HG03135 (cell line): Measurements from ENCODE around the gene SLC11A2.
"Not testable (repeated sequence)": the region's sequence is repeated elsewhere in the genome, so short reads cannot be mapped to it uniquely, and the experiment has no call there.

Experiments used
- ATAC-seq: cut with Tn5 transposase; IDR thresholded peaks from one replicate; pipeline ENCODE4 v1.9.1; 2021; ENCODE audit warnings: mild to moderate bottlenecking, moderate library complexity; ENCODE audit not compliant: unreplicated experiment

The SLC11A2 gene

DNA sequence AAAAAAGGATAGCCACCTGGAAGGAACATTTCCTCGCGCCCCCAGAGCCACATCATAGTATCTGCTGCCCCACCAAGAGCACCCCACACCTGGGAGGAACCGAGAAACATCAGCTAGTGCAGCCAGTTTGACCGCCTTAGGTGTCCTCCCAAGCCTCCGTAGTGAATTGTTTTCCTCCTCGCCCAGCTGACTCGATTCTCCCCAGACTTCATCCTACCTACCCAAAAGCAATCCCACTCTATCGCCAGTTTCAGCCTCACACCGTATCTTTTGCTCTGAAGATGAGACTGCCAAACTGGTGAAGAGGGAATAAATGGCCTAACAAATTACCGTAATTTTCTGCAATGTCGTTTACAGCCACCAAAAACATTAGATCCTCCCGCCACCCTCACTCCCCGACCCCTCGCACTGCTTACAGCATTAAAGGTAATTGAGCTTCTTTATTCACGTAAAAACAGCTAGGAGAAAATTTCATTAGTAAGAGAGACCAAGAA, 1.2 kb upstream of the SLC11A2 start:
- no peak for ATAC-seq

DNA sequence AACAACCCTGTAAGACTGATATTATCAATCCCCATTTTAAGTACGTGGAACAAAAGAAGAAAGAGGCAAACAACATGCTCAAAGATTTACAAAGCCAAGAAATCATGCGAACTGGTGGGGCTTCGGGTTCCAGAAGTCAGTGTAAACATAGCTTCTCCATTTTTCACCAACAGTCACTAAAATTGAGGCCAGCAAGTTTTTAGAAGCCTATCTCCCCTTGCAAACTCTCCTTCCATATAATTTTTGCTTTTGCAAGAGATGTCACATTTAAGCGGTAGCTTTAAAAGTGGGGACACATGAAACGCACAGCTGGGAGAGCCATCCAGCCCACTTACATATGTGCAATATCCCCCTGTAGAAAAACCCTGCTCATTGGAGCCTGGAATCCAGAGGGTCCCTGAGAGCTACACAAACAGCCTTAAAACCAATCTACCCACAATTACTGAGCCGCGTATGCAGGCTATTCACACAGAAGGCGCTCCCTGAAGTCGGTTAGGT, 797 bp downstream of the SLC11A2 start:
- no peak for ATAC-seq

DNA sequence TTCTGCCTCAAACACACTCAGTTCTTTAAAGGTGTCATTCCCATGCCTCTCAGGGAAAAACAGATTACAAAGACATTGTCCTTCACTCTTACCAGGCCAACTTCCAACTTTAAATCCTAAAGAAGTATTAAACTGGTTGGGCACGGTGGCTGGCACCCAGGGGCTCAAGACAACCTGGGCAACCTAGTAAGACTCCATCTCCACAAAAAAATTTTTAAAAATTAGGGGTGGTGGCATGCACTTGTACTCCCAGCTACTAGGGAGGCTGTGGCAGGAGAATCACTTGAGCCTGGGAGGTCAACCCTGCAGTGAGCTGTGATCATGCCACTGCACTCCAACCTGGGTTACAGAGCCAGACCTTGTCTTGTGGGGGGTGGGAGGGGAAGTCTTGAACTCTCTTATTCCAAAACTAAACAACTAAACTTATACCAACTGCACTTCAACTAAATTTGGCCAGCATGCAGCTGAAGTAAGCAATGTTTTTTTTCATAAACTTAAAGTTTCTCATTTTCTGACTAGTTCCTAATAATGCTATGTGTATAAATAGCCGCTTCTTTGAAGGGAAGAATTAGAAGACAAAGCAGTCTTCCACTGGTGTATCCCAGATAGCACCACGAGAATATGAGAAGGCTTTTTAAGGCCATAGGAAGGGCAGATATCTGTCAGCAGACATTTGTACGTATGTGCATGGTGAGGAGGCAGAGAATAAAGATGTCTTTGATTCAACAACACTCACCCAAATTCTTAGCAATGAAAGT, 2.4 kb downstream of the SLC11A2 start:
- no peak for ATAC-seq

DNA sequence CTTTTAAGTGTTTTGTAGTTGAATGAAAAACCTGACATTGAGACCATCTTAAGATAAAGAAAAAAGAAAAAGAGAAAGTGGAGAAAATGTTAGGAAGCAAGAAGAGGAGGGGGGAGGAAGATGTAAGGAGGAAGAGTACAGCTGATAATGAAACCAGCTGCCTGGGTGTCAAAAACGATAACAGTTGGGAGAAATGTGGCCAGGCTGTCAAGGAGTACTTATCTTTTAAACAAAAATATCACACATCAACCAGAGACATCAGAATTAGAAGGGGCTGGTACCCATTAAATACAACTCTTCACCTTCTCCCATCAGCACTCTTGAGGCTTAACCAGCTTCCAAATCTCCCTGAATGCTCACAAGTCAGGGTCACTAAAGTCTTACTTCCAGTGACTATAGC, 4.5 kb downstream of the SLC11A2 start:
- ATAC-seq, result no peak

DNA sequence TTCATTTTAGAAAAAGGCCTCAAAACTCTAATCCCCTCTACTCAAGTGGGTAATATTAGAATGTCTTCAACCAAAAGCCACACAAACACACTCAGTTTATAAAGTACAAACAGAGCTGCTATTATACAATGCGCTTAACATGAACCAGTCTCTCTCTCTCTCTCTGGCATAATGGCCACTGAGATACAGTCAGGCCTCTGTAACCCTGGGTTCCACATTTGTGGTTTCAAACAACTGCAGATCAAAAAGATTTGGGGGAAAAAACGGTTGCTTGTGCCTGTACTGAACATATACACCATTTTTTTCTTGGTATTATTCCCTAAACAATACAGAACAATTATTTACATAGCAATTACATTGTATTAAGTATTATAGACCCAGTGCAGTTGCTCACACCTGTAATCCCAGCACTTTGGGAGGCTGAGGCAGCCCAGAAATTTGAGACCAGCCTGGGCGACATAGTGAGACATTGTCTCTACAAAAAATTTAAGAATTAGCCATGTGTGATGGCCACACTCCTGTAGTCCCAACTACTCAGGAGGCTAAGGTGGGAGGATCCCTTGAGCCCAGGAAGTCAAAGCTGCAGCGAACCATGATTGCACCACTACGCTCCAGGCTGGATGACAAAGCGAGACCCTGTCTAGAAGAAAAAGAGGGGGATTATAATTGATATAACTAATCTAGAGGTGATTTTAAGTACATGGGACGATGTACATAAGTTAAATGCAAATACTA, 5.6 kb downstream of the SLC11A2 start:
- ATAC-seq, result no peak

DNA sequence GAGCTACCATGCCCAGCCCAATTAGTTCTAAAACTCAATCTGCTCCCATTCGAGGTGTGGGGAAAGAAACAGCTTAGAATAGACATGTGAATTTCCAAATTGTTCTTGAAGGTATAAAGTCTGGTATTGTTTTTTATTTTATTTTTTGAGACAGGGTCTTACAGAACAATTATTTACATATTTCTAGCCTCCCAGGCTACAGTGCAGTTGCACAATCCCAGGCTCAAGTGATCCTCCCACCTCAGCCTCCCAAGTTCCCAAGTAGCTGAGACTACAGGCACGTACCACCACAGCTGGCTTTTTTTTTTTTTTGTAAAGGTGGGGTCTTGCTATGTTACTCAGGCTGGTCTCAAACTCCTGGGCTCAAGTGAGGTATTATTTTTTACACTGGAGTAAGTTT, 6.3 kb downstream of the SLC11A2 start:
- no peak for ATAC-seq

DNA sequence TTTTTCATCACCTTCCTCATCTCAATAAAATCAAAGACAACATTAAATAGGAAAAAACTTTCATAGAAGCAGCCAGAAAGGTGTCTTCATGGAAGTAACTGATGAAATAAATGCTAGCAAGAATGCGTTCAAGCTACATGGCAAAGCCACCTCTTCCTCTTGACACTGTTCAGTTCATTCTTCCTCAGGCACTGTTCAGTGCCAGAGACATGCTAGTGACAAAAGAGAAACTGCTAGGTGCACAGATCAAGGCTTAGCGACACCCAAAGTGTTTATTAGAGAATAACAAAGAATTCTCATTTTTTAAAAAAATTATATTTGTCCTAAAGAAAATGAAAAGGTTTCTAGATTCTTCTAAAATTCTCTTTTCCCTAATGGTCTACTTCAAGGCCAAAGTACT, 7.2 kb downstream of the SLC11A2 start:
- ATAC-seq, result no peak

DNA sequence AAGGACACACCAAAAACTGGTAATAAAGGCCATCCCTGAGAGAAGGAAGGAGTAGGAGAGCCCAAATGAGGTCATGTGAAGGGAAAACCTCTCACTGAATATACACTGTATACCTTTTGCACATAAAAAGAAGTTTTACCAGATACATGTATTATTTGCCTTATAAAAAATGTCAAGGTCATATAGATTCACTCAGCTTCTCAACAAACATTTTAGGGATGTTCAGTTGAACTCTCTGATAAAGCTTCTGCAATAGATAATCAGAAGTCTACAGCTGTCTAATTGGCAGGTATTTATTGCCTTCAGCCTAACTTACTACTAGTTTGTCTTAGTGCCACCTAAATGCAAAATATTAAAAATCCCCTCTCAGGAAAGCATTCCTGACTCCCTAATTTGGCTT, 8.7 kb downstream of the SLC11A2 start:
- ATAC-seq, result no peak

DNA sequence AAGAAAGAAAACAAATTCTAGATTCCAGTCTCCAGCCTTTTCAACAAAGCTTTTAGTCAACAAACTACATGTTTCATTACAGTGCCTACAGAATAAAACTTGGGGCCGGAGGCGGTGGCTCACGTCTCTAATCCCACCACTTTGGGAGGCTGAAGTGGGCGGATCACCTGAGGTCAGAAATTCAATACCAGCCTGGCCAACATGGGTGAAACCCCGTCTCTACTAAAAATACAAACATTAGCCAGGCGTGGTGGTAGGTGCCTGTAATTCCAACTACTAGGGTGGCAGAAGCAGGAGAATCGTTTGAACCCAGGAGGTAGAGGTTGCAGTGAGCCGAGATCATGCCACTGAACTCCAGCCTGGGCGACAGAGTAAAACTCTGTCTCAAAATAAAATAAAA, 11.7 kb downstream of the SLC11A2 start:
- ATAC-seq, result not testable (repeated sequence)

DNA sequence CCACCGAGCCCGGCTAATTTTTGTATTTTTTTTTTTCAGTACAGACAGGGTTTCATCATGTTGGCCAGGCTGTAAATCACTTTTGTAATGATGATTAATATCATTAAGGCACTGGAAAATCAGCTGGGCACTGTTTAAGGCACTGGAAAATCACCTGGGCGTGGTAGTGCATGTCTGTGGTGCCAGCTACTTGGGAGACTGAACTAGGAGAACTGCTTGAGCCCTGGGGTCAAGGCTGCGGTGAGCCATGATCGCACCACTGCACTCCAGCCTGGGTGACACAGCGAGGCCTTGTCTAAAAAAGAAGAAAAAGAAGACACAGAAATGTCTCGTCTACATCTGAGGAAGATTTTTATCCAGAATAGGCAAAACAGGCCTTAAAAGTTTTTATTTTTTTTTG, 12.7 kb downstream of the SLC11A2 start:
- no peak for ATAC-seq

DNA sequence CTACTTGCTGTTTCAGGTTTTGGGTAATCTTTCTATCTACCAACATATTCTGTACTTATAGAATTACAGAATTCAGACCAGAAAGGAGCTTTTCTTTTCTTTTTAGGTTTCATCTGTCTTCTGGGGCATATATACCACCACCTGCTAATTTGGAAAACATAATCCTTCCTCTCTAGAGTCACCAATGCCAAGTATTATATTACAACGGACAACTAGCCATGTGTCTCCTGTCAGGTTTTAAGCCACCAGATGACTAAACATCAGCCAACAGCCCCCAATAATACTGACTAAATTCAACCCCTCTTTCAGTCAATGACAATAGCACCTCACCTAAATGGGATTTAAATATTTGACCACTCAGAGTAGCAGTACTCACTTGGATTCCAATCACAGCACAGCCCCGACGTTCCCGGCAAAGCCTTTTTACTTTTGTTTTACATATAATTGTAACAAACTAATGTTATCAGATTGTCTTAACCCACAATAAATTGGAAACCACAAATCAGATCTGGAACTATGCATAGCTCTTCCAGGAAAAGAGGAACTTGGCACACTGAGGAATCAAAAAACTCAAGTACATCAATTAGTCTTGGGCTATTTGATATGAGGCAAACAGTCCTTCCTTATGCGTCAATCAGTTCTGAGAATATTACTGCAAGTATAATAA, 13.5 kb downstream of the SLC11A2 start:
- no peak for ATAC-seq

DNA sequence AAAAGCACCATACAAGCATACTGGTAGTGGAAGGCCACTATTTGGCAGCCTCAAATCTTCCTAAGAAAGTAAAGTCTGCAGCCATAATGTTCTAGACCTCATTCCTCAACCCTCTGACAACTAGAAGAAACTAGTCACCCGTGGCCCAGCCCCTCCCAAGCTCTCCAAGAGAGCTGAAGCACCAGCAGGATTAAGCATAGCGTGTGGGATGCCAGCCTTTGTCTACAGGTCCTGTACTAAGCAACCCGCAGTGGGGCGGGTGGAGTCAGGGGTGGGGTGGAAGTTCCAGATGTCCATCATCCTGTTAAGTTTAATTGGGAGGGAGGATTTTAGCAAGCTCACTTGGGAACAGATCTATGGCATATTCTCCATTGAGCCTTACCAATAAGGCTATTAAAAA, 14.2 kb downstream of the SLC11A2 start:
- ATAC-seq, result no peak

DNA sequence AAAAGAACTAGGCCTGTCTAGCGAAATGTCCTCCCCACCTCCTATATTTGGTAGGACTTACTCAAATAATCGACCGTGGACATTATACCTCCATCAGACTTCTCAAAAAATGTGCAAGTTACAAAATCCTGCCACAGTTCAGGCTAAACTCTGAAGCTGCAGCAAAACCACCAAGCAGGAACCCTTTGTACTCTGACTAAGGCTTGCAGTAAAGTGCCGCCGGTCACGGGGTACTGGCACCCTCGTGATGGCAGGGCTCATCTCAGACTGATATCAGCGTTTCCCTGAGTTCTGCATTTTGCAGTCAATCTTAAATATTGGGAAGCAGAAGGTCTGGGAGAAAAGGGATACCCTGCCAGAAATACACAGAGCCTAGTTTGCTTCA, 17.1 kb downstream of the SLC11A2 start:
- ATAC-seq, result no peak

DNA sequence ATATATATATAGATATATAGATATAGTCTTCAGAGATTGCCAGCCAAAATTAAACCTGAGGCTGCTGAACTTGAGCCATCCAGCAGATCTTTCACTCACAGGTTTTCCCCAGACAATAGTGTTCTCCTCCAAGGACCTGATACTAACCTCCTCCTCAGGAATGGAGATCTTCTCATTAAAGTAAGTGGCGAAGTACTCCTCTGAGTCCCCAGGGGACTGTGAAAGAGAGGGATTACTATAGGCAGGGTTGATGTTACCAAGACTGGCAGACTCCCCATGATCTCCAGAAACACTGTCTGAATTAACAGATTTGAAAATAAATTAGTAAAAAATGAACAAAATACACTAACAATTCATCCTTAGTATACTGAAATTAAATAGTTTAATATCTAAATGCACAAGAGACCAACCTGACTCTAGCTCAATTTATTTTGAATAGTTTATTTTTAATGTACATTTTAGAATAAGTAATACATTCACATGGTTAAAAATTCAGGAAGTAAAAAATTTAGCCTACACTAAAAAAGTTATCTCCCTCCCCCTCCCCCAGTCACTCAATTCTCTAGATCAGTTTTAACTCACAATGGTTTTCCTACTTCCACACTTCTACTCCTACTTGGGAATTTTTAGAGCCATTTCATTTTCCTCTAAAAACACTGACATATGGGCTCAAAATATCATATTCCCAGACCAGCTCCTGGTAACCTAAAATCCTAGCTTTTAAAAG, 17.7 kb downstream of the SLC11A2 start:
- ATAC-seq, result no peak

DNA sequence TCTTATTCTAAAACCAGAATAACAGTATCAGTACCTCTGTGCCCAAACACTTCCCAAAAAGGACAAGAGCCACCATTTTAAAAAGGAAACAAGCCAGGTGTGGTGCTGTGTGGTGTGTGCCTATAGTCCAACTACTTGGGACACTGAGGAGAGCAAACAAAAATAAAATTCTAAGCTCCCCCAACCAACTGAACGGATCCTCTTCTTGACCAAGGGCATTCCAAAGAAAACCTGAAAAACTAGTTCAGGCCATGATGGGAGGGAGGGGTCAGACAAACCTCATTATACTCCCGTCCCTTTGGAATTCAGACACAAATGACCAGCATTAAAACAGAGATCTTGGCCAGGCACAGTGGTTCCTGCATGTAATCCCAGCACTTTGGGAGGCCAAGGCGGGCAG, 20.5 kb downstream of the SLC11A2 start:
- no peak for ATAC-seq

DNA sequence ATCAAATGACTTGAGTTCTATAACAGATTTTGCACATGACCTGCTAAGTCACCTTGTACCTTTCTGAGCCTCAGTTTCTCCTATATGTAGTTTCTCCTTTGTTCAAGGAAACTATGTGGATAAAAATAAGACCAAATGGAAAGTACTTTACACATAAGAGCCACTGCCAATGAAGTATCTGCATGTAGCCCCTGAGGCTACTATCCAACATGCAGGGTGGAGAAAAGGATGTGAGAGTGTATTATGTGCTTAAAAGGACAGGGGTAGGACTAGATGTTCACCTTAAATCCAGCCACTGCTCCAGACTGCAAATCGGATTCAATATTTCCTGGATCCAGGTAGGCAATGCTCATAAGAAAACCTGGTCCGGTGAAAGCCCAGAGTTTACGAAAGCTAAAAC, 21.2 kb downstream of the SLC11A2 start:
- ATAC-seq, result no peak

DNA sequence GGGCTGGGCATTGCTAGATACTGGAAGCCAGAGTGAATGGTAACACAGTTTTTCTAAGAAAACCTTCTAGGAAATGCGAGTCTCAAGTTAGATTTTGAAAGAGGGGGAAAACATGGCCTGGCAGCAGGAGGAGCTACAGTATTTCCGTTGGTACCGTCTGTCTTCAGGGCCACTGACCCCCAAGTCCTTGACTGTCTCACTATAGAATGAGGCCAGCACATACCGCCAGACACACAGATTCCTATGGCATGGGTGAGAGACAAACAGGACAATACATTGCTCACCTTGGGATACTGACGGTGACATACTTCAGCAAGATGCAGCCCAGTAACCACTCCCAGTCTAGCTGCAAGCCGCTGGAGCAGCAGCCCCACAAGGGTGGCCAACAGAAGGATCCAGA, 21.7 kb downstream of the SLC11A2 start:
- ATAC-seq, result no peak

DNA sequence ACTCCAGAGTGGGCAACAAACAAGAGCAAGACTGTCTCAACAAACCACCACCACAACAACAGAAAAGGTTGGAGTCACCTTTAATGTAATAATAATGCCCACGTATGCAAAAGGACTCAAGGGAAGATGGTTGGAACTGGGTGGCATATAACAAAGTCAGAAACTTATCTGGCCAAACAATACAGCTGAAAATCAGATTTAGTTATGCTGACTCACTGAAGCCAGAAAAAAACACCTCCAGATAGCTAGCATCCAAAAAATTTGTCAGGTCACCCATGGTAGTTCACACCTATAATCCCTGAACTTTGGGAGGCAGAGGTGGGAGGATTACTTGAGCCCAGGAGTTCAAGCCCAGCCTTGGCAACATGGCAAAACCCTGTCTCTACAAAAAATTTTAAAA, 24.4 kb downstream of the SLC11A2 start:
- ATAC-seq, result no peak

DNA sequence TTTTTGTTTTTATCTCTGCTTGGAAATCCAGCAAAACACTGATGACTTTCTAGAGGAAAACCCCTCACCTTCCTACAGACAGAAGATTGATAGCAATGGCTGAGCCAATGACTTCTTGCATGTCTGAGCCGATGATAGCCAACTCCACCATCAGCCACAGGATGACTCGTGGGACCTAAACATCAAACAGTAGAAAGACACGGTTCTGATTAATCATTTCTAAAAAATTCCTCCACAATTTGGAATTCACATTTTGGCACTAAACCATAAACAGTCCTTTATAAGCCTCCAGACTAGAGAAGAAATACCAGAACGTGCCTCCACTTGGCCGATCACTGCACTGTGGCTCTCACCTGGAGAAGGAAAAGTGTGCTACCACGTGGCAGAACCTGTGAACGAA, 25.9 kb downstream of the SLC11A2 start:
- no peak for ATAC-seq

DNA sequence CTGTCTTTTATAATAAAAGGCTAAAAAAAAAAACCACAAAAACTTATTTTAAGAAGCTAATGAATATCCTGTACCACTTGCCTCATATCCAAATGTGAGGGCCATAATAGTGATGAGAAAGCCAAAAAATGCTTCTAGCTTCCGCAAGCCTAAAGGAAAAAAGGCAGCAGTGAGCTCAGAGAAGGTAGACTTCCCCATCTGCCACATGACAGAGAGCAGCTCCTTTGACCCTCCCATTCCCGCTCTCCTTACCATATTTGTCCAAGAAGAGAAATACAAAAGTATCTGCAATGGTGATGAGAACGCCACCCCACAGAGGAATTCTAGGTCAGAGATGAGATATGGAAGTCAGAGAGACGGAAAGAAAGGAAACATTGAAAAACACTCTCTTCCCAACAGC, 27.1 kb downstream of the SLC11A2 start:
- ATAC-seq, result no peak

DNA sequence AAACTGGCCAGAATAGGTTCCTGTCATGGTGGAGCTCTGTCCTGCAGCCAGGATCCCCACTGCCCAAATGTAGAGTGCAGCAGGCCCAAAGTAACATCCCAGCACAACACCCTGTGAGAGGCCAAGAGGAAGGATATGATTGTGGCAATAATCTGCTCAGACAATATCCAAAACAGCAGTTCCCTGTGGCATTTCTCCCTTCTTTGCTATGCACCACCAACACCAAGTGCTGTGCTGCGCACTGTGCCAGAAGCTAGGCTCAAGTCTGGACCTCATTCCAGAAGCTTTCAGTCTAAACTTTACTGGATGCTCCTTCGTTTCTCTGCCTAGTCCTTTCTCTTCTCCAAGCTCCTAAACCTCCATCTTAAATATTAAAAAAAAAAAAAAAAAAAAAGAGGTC, 33.4 kb downstream of the SLC11A2 start:
- ATAC-seq, result no peak
